COLO668 (cell line): Measurements from ENCODE around the gene KCNG2.

Source experiments
- DNase-seq: peaks from one replicate; lab custom pipeline; 2025; ENCODE audit not compliant: unreplicated experiment; lab: John Stamatoyannopoulos, UW

The KCNG2 gene

DNA sequence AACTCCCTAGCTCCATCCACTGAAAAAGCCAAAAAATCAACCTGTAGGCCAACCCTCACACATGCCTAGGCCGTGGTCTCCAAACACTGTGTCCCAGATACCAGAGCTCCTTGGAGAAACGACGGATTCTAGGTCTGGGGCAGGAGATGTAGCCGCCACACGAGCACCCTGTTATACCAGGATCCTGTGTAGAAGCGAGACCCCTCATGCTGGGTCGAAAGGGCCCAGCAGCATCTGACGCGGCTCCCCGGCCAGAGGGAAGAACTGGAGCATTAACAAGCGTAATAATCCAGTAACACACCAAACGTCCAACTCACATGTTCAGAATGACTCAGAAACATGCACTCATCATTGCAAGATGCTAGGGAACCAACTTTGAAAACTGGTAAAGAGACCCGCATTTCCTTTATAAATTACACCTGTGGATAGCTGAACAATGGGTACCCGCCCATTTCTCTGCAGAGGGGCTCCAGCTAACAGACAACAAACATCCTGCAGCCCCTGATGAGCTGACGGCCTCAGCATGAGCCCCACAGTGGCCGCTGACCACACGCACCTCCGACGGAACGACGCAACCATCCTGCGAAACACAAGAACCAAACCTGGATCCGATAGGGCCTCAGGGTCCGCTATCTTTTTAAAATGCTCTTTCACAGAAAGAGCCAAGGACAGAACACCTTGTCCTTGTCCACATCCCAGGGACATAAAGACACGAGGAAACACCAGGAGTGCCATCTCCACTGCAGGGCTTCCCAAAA is 139.5 kb downstream of the KCNG2 start:
- no peak for DNase-seq

DNA sequence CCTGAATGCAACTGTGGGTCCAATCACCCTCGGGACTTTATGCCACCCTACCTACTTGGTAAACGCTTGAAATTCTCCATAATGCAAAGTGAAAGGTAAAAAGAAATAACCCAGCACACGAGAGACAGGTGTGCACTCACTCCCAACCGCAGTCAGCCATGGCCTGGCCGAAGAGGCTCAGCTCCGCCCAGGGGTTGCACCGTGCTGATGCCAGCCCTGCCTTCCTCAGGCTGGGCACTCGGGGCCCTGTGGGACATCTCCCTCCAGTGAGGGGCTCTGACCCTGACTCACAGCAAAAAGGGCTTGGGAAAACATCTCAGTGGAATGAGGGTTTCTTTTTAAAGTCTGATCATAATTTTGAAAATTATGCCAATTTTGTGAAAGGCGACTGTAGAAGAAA is 140.5 kb downstream of the KCNG2 start:
- DNase-seq = no peak

DNA sequence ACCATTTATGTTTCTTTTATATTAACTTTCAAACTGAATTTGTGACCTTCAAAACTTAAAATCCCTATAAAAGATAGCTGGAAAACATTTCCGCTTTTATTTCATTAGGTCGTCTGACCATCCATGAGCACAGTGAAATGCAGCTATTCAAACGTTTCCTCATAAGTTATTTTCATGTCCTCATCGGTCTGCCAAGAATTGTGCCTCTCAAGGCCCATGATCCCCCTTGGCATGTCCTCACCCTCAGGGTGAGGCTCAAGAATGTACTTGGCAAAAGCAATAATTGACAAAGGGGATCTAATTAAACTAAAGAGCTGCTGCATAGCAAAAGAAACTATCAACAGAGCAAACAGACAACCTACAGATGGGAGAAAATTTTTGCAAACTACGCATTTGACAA is 141.4 kb downstream of the KCNG2 start:
- DNase-seq = no peak

DNA sequence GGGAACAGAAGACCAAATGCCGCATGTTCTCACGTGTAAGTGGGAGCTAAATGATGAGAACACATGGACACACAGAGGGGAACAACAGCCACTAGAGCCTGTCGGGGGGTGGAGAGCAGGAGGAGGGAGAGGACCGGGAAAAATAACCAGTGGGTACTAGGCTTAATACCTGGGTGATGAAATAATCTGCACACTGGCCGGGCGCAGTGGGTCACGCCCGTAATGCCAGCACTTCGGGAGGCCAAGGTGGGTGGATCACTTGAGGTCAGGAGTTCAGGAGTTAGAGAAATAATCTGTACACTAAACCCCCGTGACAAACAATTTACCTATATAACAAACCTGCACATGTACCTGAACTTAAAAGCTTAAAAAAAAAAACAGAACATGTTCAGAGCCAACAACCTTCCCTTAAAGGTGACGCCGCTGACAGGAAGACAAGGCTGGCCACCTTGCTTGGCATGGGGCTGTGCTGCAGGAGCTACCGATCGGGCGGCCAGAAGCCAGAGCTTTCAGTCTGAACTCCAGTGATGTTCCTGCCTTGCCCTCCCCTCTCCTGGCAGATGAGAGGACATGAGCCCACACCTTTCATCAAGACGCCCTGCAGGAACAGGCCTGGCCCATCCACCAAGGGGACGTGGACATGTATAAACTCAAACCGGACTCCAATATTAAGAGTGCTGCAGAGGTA is 142.5 kb downstream of the KCNG2 start:
- no peak for DNase-seq

DNA sequence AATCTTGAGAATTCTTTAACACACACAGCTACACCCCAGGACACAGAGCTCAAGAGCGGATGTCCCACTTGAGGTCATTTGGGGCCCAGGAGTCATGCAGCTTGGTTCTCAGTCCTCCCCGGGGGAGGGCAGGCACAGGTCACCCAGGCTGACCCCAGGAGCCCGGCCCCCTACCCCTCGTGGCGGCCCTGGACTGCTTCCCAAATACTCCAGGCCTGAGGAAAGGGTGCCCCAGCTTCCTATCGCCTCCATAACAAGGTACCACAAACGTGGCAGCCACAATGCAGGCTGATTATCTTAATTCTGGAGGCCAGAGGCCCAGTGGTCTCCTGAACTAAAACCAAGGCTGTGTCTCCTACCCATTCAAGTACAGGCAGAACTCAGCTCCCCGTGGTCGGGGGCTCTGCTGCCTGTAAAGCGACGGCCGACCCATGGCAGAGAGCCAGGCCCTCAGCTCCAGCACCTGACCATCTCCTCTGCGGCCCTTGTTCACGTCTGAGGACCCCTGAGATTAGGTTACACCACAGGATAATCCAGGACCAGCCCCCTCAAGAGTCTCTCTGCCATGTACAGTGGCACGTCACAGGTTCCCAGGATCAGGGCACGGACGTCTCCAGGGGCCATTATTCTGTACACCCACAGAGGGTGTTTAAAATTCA is 143.2 kb downstream of the KCNG2 start:
- DNase-seq = no peak

DNA sequence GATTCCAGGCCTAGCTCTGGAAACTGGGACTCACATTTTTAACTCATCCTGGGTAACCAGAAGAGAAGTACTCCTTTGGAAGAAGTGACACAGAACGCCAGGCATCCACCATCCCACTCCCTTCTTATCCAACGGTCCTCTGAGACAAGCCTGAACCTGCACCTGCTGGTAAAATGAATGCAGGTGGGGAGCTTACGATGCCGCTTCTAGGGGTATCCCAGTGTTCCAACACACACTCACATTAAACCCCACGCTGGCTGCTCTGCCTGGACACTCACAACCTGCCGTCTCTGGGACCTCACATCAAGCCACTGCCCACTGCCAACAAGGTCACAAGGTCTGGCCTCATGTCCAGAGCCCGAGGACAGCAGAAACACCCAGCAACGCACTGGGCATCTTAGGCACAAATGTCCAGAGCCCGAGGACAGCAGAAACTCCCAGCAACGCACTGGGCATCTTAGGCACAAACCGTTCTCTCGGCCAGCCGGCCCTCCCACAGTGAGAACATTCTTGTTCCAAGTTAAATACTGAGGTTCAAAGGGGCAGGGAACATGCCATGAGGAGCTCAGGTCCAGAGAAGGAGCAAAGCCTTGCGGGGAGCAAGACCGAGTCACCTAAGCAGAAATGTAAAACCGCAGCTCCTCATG is 143.9 kb downstream of the KCNG2 start:
- no peak for DNase-seq

DNA sequence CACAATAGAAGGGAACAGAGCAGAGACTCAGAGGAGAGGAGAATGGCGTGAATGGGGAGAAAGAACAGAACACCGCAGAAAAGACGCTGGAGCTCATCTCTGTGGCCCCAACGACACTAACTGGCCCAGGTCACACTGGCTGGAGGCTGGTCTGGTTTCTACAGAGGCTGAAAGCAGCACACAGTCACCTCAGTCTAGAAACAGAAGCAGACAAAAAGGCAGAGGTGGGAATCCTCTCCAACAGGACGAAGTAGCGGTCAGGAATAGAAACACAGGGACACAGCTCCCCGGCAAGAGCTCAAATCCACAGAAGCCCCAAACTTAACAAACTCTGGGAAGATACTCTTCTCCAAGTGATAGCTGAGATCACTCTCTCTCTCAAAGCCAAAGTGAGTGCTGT is 144.5 kb downstream of the KCNG2 start:
- DNase-seq = no peak

DNA sequence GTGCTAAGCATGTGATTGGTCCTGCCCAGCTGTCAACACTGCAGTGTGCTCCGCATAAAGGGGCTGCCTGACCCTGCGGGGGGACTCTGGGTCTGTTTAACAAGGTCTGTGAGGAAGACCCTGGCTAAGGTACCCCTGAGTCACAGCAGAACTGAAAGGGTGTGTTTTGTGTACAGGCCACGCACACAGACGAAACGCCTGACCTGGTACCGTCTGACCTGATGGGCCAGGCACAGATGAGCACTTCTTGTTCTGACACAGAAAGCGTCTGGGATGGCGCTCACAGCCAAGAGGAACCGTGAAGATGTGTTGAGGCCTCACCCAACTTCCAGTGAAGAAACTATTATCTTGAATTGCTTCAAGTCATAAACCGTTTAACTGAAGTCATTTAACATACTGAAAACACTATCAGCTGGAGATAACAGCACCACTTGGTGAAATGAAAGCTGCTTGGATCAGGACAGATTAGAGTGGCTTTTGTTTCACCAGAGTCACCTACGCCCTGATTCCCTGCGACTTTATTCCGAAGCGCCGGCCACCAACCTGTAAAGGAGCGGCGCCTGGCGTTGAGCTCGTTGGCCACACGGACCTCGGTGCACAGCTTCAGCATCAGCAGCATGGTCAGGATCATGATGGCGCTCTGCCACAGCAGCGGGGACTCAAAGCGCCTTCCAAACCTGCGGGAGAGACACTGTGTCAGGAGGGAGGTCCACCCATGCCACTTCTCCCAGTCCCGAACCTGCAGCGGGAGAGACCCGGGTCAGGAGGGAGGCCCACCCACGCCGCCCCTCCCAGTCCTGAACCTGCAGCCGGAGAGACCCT is 145.3 kb downstream of the KCNG2 start:
- no peak for DNase-seq

DNA sequence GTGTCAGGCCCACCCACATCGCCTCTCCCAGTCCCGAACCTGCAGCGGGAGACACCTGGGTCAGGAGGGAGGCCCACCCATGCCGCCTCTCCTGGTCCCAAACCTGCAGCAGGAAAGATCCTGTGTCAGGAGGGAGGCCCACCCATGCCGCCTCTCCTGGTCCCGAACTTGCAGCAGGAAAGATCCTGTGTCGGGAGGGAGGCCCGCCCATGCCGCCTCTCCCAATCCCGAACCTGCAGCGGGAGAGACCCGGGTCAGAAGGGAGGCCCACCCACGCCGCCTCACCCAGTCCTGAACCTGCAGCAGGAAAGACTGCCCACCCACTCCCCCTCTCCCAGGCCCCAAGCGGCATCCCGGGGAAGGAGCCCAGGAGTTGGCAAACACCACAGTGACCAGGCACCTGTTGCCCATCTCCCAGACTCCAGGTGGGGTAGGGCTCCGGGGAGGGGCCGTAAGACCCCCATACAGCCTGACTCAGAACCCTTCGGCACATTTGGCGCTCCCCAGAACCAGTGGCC is 145.9 kb downstream of the KCNG2 start:
- no peak for DNase-seq

DNA sequence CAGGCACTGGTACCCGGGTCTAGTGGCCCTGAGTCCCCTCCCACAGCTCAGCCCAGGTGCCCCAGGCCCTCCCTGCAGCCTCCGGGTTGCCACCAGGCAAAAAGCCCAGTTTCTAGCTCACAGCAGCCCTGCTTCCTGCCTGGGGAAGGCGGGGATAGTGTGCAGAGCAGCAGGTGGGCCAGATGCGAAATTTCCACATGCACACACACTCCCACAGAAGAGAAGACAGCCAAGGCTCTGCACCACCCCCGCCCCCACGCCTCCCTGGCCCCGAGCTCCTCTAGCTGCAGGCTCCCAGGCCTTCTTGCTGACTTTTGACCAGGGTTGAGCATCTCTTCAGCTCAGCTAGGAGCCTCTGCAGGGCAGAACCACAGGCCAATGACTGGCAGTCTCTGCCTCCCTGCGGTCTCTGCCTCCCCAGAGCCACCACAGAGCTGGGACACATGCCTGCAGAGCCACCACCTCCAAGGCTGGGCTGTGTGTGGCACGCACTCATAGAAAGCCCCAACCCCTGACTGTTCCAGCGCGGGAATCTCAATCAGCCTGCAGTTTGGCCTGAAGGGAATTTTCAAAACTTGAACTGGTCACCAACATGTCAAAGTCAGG is 146.5 kb downstream of the KCNG2 start:
- peak; percentile 32 for DNase-seq

DNA sequence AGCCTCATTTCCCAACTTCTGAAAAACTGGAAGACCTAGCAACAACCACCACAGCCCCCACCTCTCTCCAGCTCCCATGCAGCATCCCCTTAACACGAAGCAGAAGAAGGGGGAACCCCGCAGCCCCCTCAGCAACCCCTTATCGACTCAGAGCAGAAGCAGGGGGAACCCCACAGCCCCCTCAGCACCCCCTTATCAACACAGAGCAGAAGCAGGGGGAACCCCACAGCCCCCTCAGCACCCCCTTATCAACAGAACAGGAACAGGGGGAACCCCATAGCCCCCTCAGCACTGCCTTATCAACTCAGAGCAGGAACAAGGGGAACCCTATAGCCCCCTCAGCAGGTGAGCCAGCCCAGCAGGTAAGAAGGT is 147.0 kb downstream of the KCNG2 start:
- no peak for DNase-seq

DNA sequence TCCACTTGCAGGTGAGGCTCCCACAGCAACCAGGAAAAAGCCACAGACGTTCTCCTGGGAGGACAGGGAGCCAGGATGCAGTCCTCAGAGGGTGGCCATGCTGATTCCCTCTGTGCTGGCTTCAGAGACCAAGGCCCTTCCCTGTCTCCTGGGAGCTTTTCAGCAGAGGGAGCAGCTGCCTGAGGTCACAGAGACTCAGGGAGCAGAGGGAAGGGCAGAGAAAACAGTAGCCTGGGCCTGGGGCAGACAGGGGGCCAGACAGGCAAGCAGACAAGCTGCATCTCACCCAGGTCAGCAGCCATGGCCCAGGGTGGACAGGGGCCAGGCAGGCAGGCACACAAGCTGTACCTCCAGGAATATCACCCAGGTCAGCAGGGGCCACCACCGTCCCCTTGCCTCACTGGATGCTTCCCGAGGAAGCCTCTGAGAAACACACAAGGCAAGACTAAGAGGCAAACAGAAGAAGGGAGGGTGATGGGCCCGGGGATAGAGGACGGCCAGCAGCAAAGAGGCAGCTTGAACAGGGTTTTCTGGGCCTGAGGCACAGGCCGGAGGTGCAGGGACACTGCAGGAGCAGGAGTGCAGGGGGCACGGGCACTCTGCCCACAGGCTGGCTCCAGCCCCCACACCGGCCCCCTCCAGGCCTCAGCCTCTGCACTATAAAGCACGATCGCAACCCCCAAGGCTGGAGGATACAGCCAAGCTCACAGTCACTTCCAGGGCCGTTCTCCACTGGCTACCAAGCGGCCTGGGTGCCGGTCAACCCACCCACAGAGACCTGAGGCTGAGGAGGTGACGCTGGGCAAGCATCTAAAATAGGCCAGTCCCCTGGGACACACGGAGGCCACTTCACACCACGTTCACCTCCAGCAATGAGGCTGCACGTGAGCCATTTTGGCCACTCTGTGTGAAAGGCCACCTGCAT is 147.6 kb downstream of the KCNG2 start:
- DNase-seq = no peak

DNA sequence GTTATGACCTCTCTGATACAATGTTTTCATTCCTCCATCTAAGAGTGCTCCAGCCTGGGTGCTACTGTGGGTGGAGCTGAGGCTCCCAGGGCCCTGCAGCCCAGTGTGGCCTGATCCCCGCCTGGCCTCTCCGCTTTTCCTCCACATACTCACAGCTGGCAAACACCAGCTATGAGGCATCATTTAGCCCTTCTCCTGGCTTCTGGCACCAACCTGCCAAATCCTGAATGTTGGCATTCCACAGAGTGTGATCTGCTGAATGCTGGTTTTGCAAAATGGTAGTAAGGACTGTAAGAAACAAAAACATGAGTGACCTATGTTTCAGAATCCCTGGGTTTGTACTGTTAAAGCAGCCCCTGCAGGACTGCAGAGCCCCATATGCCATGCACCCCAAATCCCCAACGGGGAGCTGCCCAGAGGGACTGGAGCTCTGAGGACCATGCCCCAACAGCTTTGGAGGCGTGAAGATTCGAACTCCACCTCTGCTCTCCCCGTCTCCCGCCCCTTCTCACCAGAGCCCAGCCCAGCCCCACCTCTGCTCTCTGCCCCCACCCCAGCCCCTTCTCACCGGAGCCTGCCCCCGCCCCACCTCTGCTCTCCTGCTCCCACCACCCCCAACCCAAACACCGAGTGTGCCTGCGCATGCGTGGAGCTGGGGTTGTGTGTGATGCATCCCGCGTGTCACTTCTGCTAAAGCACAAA is 149.5 kb downstream of the KCNG2 start:
- DNase-seq = no peak

DNA sequence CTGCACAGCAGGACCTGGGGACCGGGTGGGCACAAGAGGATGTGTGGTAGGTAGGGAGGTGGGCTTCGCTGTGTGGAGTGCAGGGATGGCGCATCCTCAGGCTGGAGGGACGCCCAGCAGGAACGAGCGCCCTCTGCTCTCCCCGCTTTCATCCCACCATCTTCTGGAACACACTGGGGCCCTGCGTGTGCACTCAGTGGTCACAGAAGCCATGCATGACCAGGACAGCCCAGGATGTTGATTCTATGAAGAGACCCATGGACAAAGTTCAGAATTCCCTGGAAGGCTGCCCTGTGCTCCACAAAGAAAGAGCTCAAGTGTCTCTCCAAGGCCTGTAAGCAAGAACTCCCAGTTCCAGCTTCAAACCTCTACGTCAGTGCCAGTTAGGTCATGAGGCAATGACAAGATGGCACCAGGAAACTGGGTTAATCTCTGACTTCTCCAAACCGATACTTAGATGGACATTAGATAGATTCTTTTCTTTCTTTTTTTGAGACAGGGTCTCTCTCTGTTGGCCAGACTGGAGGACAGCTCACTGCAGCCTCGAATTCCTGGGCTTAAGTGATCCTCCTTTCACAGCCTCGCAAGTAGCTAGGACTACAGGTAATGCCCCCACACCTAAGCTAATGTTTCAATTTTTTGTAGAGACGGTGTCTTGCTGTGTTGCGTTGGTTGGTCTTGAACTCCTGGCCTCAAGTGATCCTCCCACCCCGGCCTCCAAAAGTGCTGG is 150.3 kb downstream of the KCNG2 start:
- no peak for DNase-seq

DNA sequence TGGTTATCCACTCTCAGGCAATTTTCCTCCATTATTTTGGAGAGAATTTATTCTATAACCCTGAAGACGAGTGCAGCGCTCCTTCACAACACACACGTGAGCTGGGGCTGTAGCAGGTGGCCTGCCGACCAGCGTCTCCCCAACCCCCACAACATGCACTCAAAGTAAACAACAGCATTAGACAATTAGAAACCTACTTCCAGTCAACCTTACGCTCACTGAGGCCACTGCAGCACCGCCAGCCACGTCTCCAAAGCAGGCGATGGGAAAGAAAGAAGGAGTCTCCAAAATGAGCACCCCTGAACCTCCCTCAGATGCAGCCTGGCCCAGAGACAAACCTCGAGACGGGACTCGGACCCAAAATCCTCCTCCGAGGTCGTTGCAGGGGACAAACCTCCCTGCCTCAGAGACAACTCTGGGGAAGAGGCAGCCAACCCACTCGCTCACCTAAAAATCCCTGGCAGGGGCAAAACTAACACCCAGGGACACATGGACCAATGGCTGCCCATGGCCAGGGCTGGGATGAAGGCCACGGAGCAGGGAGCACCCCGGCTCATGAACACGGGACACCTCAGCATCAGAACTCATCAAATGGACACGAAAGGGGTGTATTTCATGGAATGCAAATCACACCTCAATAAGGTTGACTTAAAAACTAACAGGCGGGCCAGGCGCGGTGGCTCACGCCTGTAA is 151.1 kb downstream of the KCNG2 start:
- peak; percentile 52 for DNase-seq
